GM19238 (cell line): ENCODE data around the gene PNPLA7.
"Not testable (repeated sequence)": the region's sequence is repeated elsewhere in the genome, so short reads cannot be mapped to it uniquely, and the experiment has no call there.

ENCODE experiments used
- DNase-seq: peaks from one replicate; pipeline ENCODE4 v3.0.0; 2011; ENCODE audit warnings: low spot score; ENCODE audit not compliant: insufficient read length

The PNPLA7 gene

GRCh38 chr9:137422604-137423513 lies 127.3 kb downstream of the PNPLA7 start, which contains the start of the genes EXD3 and NOXA1:
TSS of gene EXD3 (minus strand) at chr9:137423162. CDS start at chr9:137395357, 27,805 bp downstream.
TSS of gene NOXA1 (plus strand) at chr9:137423393. CDS start at chr9:137423530, 137 bp downstream.
- peak; percentile 96 for DNase-seq

- no peak for DNase-seq
These were observed 128.2 kb downstream of the PNPLA7 start for GRCh38 chr9:137421838-137422603.

GRCh38 chr9:137417161-137418021 lies 132.8 kb downstream of the PNPLA7 start:
- DNase-seq = no peak

- no peak for DNase-seq
These were observed 133.5 kb downstream of the PNPLA7 start for GRCh38 chr9:137416563-137417151.

GRCh38 chr9:137416006-137416562 lies 134.1 kb downstream of the PNPLA7 start:
- DNase-seq = no peak

- no peak for DNase-seq
These were observed 134.8 kb downstream of the PNPLA7 start for GRCh38 chr9:137415451-137415850.

- DNase-seq = no peak
These were observed 137.8 kb downstream of the PNPLA7 start for GRCh38 chr9:137412431-137412830.

- DNase-seq = peak; percentile 72
These were observed 138.4 kb downstream of the PNPLA7 start for GRCh38 chr9:137411645-137412380.

- no peak for DNase-seq
These were observed 138.9 kb downstream of the PNPLA7 start for GRCh38 chr9:137411260-137411644.

- no peak for DNase-seq
These were observed 139.3 kb downstream of the PNPLA7 start for GRCh38 chr9:137410891-137411249.

- not testable (repeated sequence) for DNase-seq
These were observed 139.8 kb downstream of the PNPLA7 start for GRCh38 chr9:137410236-137410890.
